HEK293 (cell line): ENCODE data around the gene ZYG11B.

Experiments
- CTCF ChIP-seq: fragments of 450-650 bp; formaldehyde crosslinking; IDR thresholded peaks from 2 replicates; pipeline ENCODE4 v1.5.1; 2016; ENCODE audit warnings: missing biosample characterization, missing genetic modification characterization
- IKZF3 ChIP-seq: fragments of 450-650 bp; IDR thresholded peaks from 2 replicates; pipeline ENCODE4 v1.5.0; 2018; ENCODE audit warnings: missing biosample characterization, mild to moderate bottlenecking, missing genetic modification characterization, moderate library complexity
- KLF8 ChIP-seq: fragments of 450-650 bp; formaldehyde crosslinking; IDR thresholded peaks from 2 replicates; pipeline ENCODE4 v1.5.1; 2016; ENCODE audit warnings: missing biosample characterization, missing genetic modification characterization
- PBX3 ChIP-seq: sonication (generic); formaldehyde crosslinking; IDR thresholded peaks from 2 replicates; pipeline ENCODE4 v1.8.1; 2022; ENCODE audit warnings: mild to moderate bottlenecking, moderate library complexity, missing genetic modification reagents
- PRDM6 ChIP-seq: fragments of 450-650 bp; formaldehyde crosslinking; IDR thresholded peaks from 2 replicates; pipeline ENCODE4 v1.5.1; 2017; ENCODE audit warnings: missing biosample characterization, missing genetic modification characterization
- SP7 ChIP-seq: fragments of 450-650 bp; formaldehyde crosslinking; IDR thresholded peaks from 2 replicates; pipeline ENCODE4 v1.5.1; 2016; ENCODE audit warnings: missing biosample characterization, missing genetic modification characterization
- ZBTB17 ChIP-seq: fragments of 450-650 bp; formaldehyde crosslinking; IDR thresholded peaks from 2 replicates; pipeline ENCODE4 v1.5.1; 2016; ENCODE audit warnings: missing biosample characterization, missing genetic modification characterization
- ZBTB44 ChIP-seq: fragments of 450-650 bp; IDR thresholded peaks from 2 replicates; pipeline ENCODE4 v1.5.1; 2018; ENCODE audit warnings: missing biosample characterization, mild to moderate bottlenecking, missing genetic modification characterization
- ZBTB7A ChIP-seq: fragments of 450-650 bp; formaldehyde crosslinking; IDR thresholded peaks from 2 replicates; pipeline ENCODE4 v1.5.1; 2016; ENCODE audit warnings: low read depth, missing biosample characterization, missing genetic modification characterization
- ZBTB8A ChIP-seq: fragments of 450-650 bp; formaldehyde crosslinking; IDR thresholded peaks from 2 replicates; pipeline ENCODE4 v1.5.1; 2016; ENCODE audit warnings: missing biosample characterization, missing genetic modification characterization
- ZFP69B ChIP-seq: fragments of 450-650 bp; formaldehyde crosslinking; IDR thresholded peaks from 2 replicates; pipeline ENCODE4 v1.5.1; 2016; ENCODE audit warnings: missing biosample characterization, missing genetic modification characterization
- ZNF157 ChIP-seq: fragments of 450-650 bp; formaldehyde crosslinking; IDR thresholded peaks from 2 replicates; pipeline ENCODE4 v1.5.1; 2016; ENCODE audit warnings: missing biosample characterization, missing genetic modification characterization
- ZNF184 ChIP-seq: fragments of 450-650 bp; IDR thresholded peaks from 2 replicates; pipeline ENCODE4 v1.5.1; 2018; ENCODE audit warnings: missing biosample characterization, mild to moderate bottlenecking, missing genetic modification characterization
- ZNF211 ChIP-seq: fragments of 450-650 bp; formaldehyde crosslinking; IDR thresholded peaks from 2 replicates; pipeline ENCODE4 v1.5.1; 2016; ENCODE audit warnings: low read depth, missing biosample characterization, missing genetic modification characterization
- ZNF324 ChIP-seq: fragments of 450-650 bp; formaldehyde crosslinking; IDR thresholded peaks from 2 replicates; pipeline ENCODE4 v1.5.1; 2016; ENCODE audit warnings: missing biosample characterization, missing genetic modification characterization
- ZNF350 ChIP-seq: fragments of 450-650 bp; formaldehyde crosslinking; IDR thresholded peaks from 2 replicates; pipeline ENCODE4 v1.5.0; 2017; ENCODE audit warnings: missing biosample characterization, mild to moderate bottlenecking, missing genetic modification characterization
- ZNF391 ChIP-seq: fragments of 450-650 bp; formaldehyde crosslinking; IDR thresholded peaks from 2 replicates; pipeline ENCODE4 v1.5.1; 2016; ENCODE audit warnings: low read depth, missing biosample characterization, missing genetic modification characterization, borderline replicate concordance
- ZNF398 ChIP-seq: fragments of 450-650 bp; formaldehyde crosslinking; IDR thresholded peaks from 2 replicates; pipeline ENCODE4 v1.5.1; 2017; ENCODE audit warnings: missing biosample characterization, missing genetic modification characterization
- ZNF530 ChIP-seq: fragments of 450-650 bp; formaldehyde crosslinking; IDR thresholded peaks from 2 replicates; pipeline ENCODE4 v1.5.1; 2016; ENCODE audit warnings: low read depth, missing biosample characterization, missing genetic modification characterization
- ZNF560 ChIP-seq: fragments of 450-650 bp; formaldehyde crosslinking; IDR thresholded peaks from 2 replicates; pipeline ENCODE4 v1.5.1; 2017; ENCODE audit warnings: missing biosample characterization, missing genetic modification characterization, borderline replicate concordance
- ZNF621 ChIP-seq: fragments of 450-650 bp; formaldehyde crosslinking; IDR thresholded peaks from 2 replicates; pipeline ENCODE4 v1.5.1; 2017; ENCODE audit warnings: missing biosample characterization, missing genetic modification characterization
- ZNF654 ChIP-seq: fragments of 450-650 bp; formaldehyde crosslinking; IDR thresholded peaks from 2 replicates; pipeline ENCODE4 v1.5.1; 2016; ENCODE audit warnings: low read depth, missing biosample characterization, missing genetic modification characterization

The ZYG11B gene

GRCh38 chr1:52677076-52677806 lies 49.0 kb upstream of the ZYG11B start (continued):
- TF ChIP-seq PBX3 (CRISPR knock-in tag) (no peak), ZNF530 (no peak), ZBTB8A (no peak), ZNF560 (tag by site-specific recombination) (no peak), ZBTB17 (peak; percentile 68; the same call in 1 of the 2 replicates), KLF8 (tag by site-specific recombination) (no peak), ZNF350 (tag by site-specific recombination) (no peak), ZBTB7A (tag by site-specific recombination) (no peak), ZNF391 (tag by site-specific recombination) (no peak), ZNF398 (tag by site-specific recombination) (no peak), ZNF324 (tag by site-specific recombination) (no peak), ZNF157 (tag by site-specific recombination) (no peak), ZFP69B (tag by site-specific recombination) (no peak), CTCF (tag by site-specific recombination) (no peak), ZNF621 (no peak), ZBTB44 (tag by site-specific recombination) (no peak), ZNF654 (no peak), ZNF211 (tag by site-specific recombination) (no peak), SP7 (no peak), PRDM6 (tag by site-specific recombination) (peak; percentile 55; the same call in 1 of the 2 replicates), ZNF184 (no peak), IKZF3 (tag by site-specific recombination) (0 out of 2 replicates have a peak, but pooled peaks have one; percentile 30)
- TF ChIP-seq, all 188 proteins: peak for 6
